Epithelial cell of alveolus of lung (primary cell): ENCODE measurements around the gene QRICH1. TPM values are rescaled to one million over a fixed set of nuclear protein-coding genes. Genes with fewer than 3 reads are reported as not detected.

Experiments used
- total RNA-seq: library from RNA; depleted of rRNA; stranded (reverse); fragments of >200 nt; gene quantifications from 2 replicates; pipeline ENCODE4 v1.2.1, GENCODE V29; 2015

QRICH1 gene, protein sequence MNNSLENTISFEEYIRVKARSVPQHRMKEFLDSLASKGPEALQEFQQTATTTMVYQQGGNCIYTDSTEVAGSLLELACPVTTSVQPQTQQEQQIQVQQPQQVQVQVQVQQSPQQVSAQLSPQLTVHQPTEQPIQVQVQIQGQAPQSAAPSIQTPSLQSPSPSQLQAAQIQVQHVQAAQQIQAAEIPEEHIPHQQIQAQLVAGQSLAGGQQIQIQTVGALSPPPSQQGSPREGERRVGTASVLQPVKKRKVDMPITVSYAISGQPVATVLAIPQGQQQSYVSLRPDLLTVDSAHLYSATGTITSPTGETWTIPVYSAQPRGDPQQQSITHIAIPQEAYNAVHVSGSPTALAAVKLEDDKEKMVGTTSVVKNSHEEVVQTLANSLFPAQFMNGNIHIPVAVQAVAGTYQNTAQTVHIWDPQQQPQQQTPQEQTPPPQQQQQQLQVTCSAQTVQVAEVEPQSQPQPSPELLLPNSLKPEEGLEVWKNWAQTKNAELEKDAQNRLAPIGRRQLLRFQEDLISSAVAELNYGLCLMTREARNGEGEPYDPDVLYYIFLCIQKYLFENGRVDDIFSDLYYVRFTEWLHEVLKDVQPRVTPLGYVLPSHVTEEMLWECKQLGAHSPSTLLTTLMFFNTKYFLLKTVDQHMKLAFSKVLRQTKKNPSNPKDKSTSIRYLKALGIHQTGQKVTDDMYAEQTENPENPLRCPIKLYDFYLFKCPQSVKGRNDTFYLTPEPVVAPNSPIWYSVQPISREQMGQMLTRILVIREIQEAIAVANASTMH
- total RNA-seq = 63.8 and 100 TPM in 2 replicates

GRCh38 chr3:49093853-49094767 lies at the start of gene QRICH1:
Gene QRICH1 (minus strand): TSS chr3:49094071. CDS start chr3:49077017, 17,054 bp downstream.

GRCh38 chr3:49132437-49133225 lies 38.8 kb upstream of the QRICH1 start, which contains the start of gene LAMB2:
Gene LAMB2 (minus strand): TSS chr3:49133050. CDS start chr3:49132867, 183 bp downstream.

DNA sequence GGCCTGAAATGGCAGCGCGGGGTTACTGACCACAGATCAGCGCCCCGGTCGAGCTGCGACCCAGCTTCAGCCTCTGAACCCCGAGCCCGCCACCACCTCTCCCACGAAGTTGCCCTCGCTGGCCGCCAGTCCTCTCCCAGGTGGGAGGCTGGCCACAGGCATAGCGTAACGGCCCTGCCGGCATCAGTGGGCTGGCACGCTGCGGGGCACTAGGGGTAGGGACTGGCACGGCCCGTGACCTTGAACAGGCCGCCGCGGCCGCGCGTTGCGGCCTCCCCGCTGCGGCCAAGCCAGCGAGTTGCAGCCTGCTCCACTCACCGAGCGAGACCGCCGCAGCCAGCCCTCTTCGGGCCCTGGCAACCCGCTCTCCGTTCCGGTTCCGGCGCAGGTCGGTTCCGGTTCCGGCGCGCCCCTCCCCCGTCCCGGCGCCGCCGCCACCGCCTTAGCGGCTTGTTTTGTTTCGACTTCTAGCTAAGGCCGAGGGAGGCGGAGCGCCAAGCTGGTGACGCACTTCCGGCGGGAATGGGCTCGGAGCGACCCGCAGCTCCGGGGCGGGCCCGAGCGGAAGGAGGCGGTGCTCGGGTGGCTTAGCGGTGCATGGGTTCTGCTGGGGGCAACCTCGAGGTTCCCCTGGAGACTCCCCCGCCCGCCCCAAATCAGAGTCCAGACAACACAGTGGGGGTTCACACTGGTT lies 26.7 kb upstream of the QRICH1 start, which contains the start of gene USP19:
TSS of gene USP19 (minus strand) at position 386 of the 694 bp plus-strand sequence. CDS start 1,678 bp downstream, outside the sequence.

DNA sequence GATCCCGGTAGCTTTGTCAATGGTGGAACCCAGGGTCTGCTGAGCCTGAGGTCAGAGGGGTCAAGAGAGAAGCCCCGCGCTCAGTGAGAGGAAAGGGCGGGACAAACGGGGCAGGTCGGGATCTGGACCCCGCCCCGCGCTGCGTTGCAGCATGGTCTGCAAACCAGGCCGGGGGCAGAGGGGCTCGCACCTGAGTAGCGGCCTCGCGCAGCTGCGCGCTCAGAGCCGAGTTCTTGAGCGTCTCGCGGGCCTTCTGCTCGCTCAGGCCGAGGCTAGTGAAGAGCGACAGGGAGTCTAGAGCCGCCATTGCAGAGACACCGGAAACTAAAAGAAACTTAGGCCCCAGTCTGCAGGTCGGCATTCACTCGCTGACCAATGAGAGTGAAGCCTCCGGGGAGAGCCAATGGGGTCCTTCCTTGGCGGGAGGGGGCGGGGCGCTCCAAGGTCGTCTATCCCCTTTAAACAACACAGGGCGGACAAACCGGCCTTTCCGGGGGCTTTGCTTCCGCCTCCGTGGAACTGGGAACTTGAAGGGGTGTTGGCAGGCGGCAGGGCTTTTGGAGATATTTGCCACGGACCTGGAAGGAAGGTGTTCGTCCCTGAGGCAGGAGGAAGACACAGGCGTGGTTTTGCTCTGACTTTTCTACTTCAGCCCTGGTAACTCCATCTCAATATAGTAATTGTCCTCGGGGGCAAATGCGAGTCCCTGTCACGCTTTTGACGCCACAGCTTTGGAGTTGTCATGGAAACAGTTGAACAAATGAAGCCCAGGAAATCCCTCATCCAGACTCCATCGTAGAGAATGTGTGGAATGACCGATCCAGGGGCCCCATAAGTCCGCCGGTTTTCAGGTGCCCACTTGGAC lies 10.8 kb upstream of the QRICH1 start, which contains the start of gene QARS1:
TSS of gene QARS1 (minus strand) at position 331 of the 865 bp plus-strand sequence. CDS start at position 307, 24 bp downstream.

GRCh38 chr3:49028673-49029562 lies 65.0 kb downstream of the QRICH1 start, which contains the start of gene IMPDH2:
Gene IMPDH2 (minus strand): TSS chr3:49029398. CDS start chr3:49029350, 48 bp downstream.

GRCh38 chr3:49021813-49022687 lies 71.8 kb downstream of the QRICH1 start, which contains the start of gene NDUFAF3:
Gene NDUFAF3 (plus strand): TSS chr3:49022121. CDS start chr3:49022145, 24 bp downstream.

GRCh38 chr3:49017971-49018706 lies 75.7 kb downstream of the QRICH1 start, which contains the start of gene DALRD3:
Gene DALRD3 (minus strand): TSS chr3:49018580. CDS start chr3:49018564, 16 bp downstream.

GRCh38 chr3:49007068-49007770 lies 86.7 kb downstream of the QRICH1 start, which contains the start of gene WDR6:
Gene WDR6 (plus strand): TSS chr3:49007391. CDS start chr3:49007432, 41 bp downstream.

GRCh38 chr3:48989796-48990635 lies 103.9 kb downstream of the QRICH1 start, which contains the start of gene P4HTM:
Gene P4HTM (plus strand): TSS chr3:48990241. CDS start chr3:48990257, 16 bp downstream.

Other genes with a start within 250 kb of the QRICH1 start
- 22.0 and 30.3 TPM in 2 replicates for gene PRKAR2A, start 246.2 kb downstream of the QRICH1 start, total RNA-seq
- gene SLC25A20, start 195.2 kb downstream of the QRICH1 start, total RNA-seq = 8.9 and 12.7 TPM in 2 replicates
- 52.2 and 85.2 TPM in 2 replicates for gene ARIH2, start 175.2 kb downstream of the QRICH1 start, total RNA-seq
- 16.5 and 45.8 TPM in 2 replicates for gene P4HTM, start 103.8 kb downstream of the QRICH1 start, total RNA-seq
- 59.0 and 86.9 TPM in 2 replicates for gene WDR6, start 86.7 kb downstream of the QRICH1 start, total RNA-seq
- gene DALRD3, start 75.5 kb downstream of the QRICH1 start, total RNA-seq = 34.3 and 64.6 TPM in 2 replicates
- 111 and 275 TPM in 2 replicates for gene NDUFAF3, start 72.0 kb downstream of the QRICH1 start, total RNA-seq
- 248 and 350 TPM in 2 replicates for gene IMPDH2, start 64.7 kb downstream of the QRICH1 start, total RNA-seq
- 316 and 341 TPM in 2 replicates for gene QARS1, start 10.7 kb upstream of the QRICH1 start, total RNA-seq
- gene USP19, start 26.8 kb upstream of the QRICH1 start, total RNA-seq = 41.4 and 81.1 TPM in 2 replicates
- gene LAMB2, start 39.0 kb upstream of the QRICH1 start, total RNA-seq = 246 and 364 TPM in 2 replicates
- 43.6 and 47.1 TPM in 2 replicates for gene CCDC71, start 72.3 kb upstream of the QRICH1 start, total RNA-seq
- 15.4 and 42.7 TPM in 2 replicates for gene KLHDC8B, start 77.5 kb upstream of the QRICH1 start, total RNA-seq
- 1.5 and 1.7 TPM in 2 replicates for gene C3orf62, start 183.2 kb upstream of the QRICH1 start, total RNA-seq
- gene USP4, start 246.0 kb upstream of the QRICH1 start, total RNA-seq = 15.2 and 17.6 TPM in 2 replicates